ENCODE data around the gene IGF2BP2.

Gene IGF2BP2

GRCh38 chr3:185730550-185730949 is 94.3 kb downstream of the IGF2BP2 start:
- TF ChIP-seq CTCF (conservative IDR thresholded peaks at IDR 0.05) = no peak
- no peak for TF ChIP-seq ZFX (IDR thresholded peaks at IDR 0.05)
- no peak overlapping the region for H3K27ac ChIP-seq

DNA sequence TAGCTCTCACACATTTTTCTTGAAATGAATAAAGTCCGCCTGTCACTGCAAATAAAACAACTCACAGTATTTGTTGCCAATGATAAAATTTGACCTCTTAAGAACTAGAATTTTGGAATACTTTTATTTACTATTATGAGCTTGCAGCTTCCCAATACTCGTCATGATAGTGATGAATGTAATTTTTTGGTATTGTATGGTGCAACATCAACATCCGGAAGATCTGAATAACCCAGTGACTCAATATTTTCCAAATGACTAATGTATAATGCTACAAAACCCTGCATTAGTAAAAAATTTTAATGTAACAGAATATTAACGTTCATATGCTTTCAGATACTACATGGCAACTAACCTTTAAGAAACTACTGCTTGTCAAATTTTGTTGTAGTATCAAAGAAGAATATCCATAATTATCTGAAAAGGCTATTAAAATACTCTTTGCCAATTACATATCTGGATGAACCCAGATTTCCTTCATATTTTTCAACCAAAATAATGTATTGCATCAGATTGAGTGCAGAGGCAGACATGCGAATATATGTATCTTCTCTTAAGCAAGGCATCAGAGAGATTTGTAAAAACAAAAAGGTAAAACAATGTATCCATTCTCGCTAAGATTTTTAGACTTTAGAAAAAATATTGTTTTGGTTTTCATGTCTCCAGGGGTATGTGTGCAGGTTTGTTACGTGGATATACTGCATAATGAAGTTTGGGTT is 95.3 kb downstream of the IGF2BP2 start:
- H3K27ac ChIP-seq = no peak overlapping the region
- TF ChIP-seq CTCF (conservative IDR thresholded peaks at IDR 0.05) (no peak), ZFX (IDR thresholded peaks at IDR 0.05) (no peak)

DNA sequence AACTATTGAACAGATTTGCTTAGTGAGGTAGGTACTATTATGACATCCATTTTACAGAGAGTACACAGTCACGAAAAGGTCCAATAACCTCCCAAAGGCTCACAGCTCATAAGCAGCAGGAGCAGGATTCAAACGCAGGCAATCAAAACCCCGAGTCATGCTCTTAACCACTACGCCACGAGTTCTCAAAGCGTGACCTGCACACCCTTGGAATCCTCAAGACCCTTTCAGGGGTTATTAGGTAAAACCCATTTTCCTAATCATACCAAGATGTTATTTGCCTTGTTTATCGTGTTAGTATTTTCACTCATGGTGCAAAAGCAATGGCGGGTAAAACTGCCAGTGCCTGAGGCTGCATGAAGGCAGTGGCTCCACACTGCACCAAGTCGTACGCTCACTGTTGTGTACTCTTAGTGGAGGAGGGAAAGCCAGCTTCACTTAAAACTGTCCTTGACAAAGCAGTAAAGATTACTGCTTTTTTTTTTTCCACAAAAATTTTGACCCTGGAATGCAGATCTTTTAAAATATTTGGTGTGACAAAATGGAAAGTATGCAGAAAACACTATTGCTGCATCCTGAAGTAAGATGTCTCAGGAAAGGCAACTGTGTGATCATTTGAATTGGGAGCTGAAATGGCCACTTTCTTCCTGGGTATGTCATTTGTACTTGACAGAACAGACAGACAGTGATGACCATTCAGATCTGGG is 96.1 kb downstream of the IGF2BP2 start:
- H3K27ac ChIP-seq = no peak overlapping the region
- no peak for TF ChIP-seq CTCF (conservative IDR thresholded peaks at IDR 0.05)
- no peak for TF ChIP-seq ZFX (IDR thresholded peaks at IDR 0.05)

DNA sequence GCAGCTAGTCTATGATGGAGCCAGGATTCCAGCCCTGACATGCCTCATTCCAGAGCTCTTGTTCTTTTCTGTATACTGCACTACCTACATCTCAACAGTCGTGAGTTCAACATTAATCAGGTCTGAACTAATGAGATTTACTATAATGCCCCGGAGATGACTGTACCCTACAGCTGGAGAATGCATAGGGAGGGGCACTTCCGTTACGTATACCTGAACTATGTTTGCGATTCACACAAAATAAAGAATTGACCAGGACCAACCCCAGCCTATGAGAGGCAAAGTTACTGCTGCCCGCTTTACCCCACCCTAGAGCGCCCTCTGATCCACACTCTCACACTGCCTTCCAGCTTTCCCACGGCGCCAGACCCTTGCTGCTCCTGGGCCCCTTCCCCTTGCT is 97.0 kb downstream of the IGF2BP2 start:
- TF ChIP-seq ZFX (IDR thresholded peaks at IDR 0.05) = no peak
- TF ChIP-seq CTCF (conservative IDR thresholded peaks at IDR 0.05) = no peak
- no peak overlapping the region for H3K27ac ChIP-seq

DNA sequence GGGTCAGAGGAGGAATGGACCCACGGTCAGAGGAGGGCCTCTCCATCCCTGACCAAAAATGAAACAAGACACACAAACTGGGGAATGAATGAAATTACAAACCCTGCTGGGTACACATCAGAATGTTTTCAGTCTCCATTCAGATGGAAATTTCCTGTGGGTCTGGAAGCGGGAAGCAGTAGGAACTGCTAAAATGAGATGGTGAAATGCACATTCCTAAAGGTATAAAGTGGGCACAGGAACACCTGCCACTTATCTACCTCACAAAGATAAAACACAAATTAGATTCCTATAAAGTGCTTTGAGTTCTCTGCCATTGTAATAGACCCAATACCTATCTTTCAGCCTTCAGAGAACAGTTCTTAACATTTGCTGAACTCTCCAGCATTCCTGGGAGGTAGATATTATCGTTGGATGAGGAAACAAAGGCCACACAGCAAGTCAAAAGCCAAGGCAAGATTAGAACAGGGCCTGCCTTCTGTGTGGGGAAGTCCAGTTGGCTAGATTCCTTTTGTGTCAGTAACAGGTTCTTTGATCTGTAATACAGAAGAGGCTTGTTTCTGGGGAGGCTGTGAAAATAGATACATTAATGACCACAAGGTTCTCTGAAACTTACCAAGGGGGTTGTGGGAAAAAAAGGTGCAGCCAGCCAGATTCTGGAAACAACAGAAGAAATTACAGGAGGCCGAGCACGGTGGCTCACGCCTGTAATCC is 98.4 kb downstream of the IGF2BP2 start:
- H3K27ac ChIP-seq = no peak overlapping the region
- no peak for TF ChIP-seq CTCF (conservative IDR thresholded peaks at IDR 0.05)
- no peak for TF ChIP-seq ZFX (IDR thresholded peaks at IDR 0.05)

GRCh38 chr3:185724761-185725160 is 100.1 kb downstream of the IGF2BP2 start:
- H3K27ac ChIP-seq = no peak overlapping the region
- TF ChIP-seq ZFX (IDR thresholded peaks at IDR 0.05) (no peak), CTCF (conservative IDR thresholded peaks at IDR 0.05) (no peak)

DNA sequence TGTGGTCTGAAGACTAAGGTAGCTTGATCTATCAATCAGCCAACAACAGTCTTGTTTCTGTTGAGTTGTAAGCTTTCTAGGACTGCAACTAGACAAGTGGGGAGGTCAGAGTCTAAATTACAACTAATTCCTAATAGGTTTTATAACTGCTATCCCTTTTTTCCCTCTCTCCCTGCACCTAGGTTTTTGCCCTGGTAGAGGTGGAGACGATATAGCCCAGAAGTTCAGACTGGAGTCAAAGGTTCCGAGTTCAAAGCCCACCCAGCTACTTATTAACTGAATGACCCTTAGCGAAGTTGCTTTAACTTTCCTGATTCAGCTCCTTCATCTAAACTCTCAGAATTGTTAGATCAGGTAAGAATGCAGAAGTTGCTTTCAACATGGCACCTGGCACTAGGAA is 100.6 kb downstream of the IGF2BP2 start:
- TF ChIP-seq CTCF (conservative IDR thresholded peaks at IDR 0.05) = no peak
- TF ChIP-seq ZFX (IDR thresholded peaks at IDR 0.05) = no peak

More for the DNA sequence above, 100.6 kb downstream of the IGF2BP2 start:
- H3K27ac ChIP-seq = no peak overlapping the region
